ENCODE measurements around the gene ALKBH4.

The ALKBH4 gene

GRCh38 chr7:102407910-102408309 lies 56.8 kb downstream of the ALKBH4 start:
- Histone ChIP-seq H3K27me3 (ENCODE audit: insufficient read depth, low read depth, severe bottlenecking) (no peaks in the 10 kb centered on the region), H3K4me3 (ENCODE audit: low read depth, low read length) (no peak overlapping the region), H3K9me3 (ENCODE audit: severe bottlenecking) (no peaks in the 10 kb centered on the region), H3K36me3 (peaks cover 92% of the 10 kb centered on the region), H3K27ac (no peak overlapping the region)
- TF ChIP-seq CTCF (IDR thresholded peaks at IDR 0.05; ENCODE audit: low read depth, low read length), result no peak
- no peak for DNase-seq
